ENCODE results near the gene NELFCD. TPM values are rescaled to one million over a fixed set of nuclear protein-coding genes. Genes with fewer than 3 reads are reported as not detected.

NELFCD gene
- polyA plus RNA-seq (2011; rRNA removed) (63.6 and 79.6 TPM in 2 replicates), polyA minus RNA-seq (2011; rRNA and poly(A)+ RNA removed) (42.0 and 52.1 TPM in 2 replicates)

GRCh38 chr20:58980711-58981627 is at the start of gene NELFCD:
NELFCD (plus strand) TSS chr20:58981256; CDS start chr20:58981310, 54 bp downstream.
- TF ChIP-seq CTCF (IDR thresholded peaks at IDR 0.05; ENCODE audit: insufficient read depth, low read depth, low read length), result no peak
- CTCF ChIA-PET, result interaction anchor here (1.1 kb wide), 1 partner anchor 111 kb away, joined by 6 read pairs; no protein-coding TSS in a partner anchor
- peak; percentile 15 for DNase-seq (ENCODE audit: low read depth)
- H3K4me3 ChIP-seq (ENCODE audit: low read depth, low read length), result peak within 1 kb of the TSS; percentile 70
- 0 out of 2 replicates have a peak, but pooled peaks cover 2% of the 10 kb centered on the region for H3K36me3 ChIP-seq (ENCODE audit: control insufficient read depth, insufficient read depth, low read length)
- POLR2A ChIA-PET, result no interaction called here
- H3K27me3 ChIP-seq (ENCODE audit: control insufficient read depth, insufficient read depth, low read length), result no peaks in the 10 kb centered on the region

- Histone ChIP-seq H3K4me3 (ENCODE audit: low read depth, low read length) (no peak overlapping the region), H3K27me3 (ENCODE audit: control insufficient read depth, insufficient read depth, low read length) (peaks cover 11% of the 10 kb centered on the region), H3K36me3 (ENCODE audit: control insufficient read depth, insufficient read depth, low read length) (no peaks in the 10 kb centered on the region)
- no peak for DNase-seq (ENCODE audit: low read depth)
- ChIA-PET POLR2A (no interaction called here), CTCF (no interaction called here)
- no peak for TF ChIP-seq CTCF (IDR thresholded peaks at IDR 0.05; ENCODE audit: insufficient read depth, low read depth, low read length)
These were observed 48.9 kb upstream of the NELFCD start for GRCh38 chr20:58932170-58932569.

GRCh38 chr20:58938078-58938477 is 43.0 kb upstream of the NELFCD start:
- POLR2A ChIA-PET, result no interaction called here
- no peak for TF ChIP-seq CTCF (IDR thresholded peaks at IDR 0.05; ENCODE audit: insufficient read depth, low read depth, low read length)
- Histone ChIP-seq H3K4me3 (ENCODE audit: low read depth, low read length) (no peak overlapping the region), H3K36me3 (ENCODE audit: control insufficient read depth, insufficient read depth, low read length) (no peaks in the 10 kb centered on the region), H3K27me3 (ENCODE audit: control insufficient read depth, insufficient read depth, low read length) (peaks cover 4% of the 10 kb centered on the region; the same call in 1 of the 2 replicates)
- CTCF ChIA-PET, result interaction anchor here (1.3 kb wide), 1 partner anchor 68 kb away, joined by 3 read pairs; no protein-coding TSS in a partner anchor
- DNase-seq (ENCODE audit: low read depth), result no peak

GRCh38 chr20:58938541-58938940 is 42.5 kb upstream of the NELFCD start:
- DNase-seq (ENCODE audit: low read depth), result no peak
- CTCF ChIA-PET, result interaction anchor here (1.3 kb wide), 1 partner anchor 68 kb away, joined by 3 read pairs; no protein-coding TSS in a partner anchor
- Histone ChIP-seq H3K36me3 (ENCODE audit: control insufficient read depth, insufficient read depth, low read length) (no peaks in the 10 kb centered on the region), H3K4me3 (ENCODE audit: low read depth, low read length) (no peak overlapping the region), H3K27me3 (ENCODE audit: control insufficient read depth, insufficient read depth, low read length) (peaks cover 4% of the 10 kb centered on the region; the same call in 1 of the 2 replicates)
- TF ChIP-seq CTCF (IDR thresholded peaks at IDR 0.05; ENCODE audit: insufficient read depth, low read depth, low read length), result no peak
- POLR2A ChIA-PET, result no interaction called here

GRCh38 chr20:58941471-58941870 is 39.6 kb upstream of the NELFCD start:
- Histone ChIP-seq H3K36me3 (ENCODE audit: control insufficient read depth, insufficient read depth, low read length) (no peaks in the 10 kb centered on the region), H3K4me3 (ENCODE audit: low read depth, low read length) (no peak overlapping the region), H3K27me3 (ENCODE audit: control insufficient read depth, insufficient read depth, low read length) (peaks cover 4% of the 10 kb centered on the region; the same call in 1 of the 2 replicates)
- no peak for TF ChIP-seq CTCF (IDR thresholded peaks at IDR 0.05; ENCODE audit: insufficient read depth, low read depth, low read length)
- CTCF ChIA-PET, result interaction anchor here (0.6 kb wide), 1 partner anchor 33 kb away, joined by 3 read pairs; no protein-coding TSS in a partner anchor
- POLR2A ChIA-PET, result no interaction called here
- DNase-seq (ENCODE audit: low read depth), result no peak

All from BJ (cell line).